HAP-1 (cell line): ENCODE data around the gene PRDX5.
"Not testable (repeated sequence)": the region's sequence is repeated elsewhere in the genome, so short reads cannot be mapped to it uniquely, and the experiment has no call there.

Source experiments
- DNase-seq, 2 experiments: peaks; one replicate each; pipeline ENCODE4 v3.0.0-alpha.2; 2016 to 2020; ENCODE audit warnings: low spot score in 2 of 2
- H3K27me3 ChIP-seq: fragments of 250-450 bp; sonication (Bioruptor Pico); 2 replicates; pipeline ENCODE4 v1.5.1; 2020; ENCODE audit warnings: low read depth, mild to moderate bottlenecking, moderate library complexity
- H3K36me3 ChIP-seq: fragments of 250-450 bp; sonication (Bioruptor Pico); replicated peaks from 2 replicates; pipeline ENCODE4 v1.5.1; 2020; ENCODE audit warnings: mild to moderate bottlenecking
- H3K4me1 ChIP-seq: fragments of 250-450 bp; sonication (Bioruptor Pico); 2 replicates; pipeline ENCODE4 v1.5.1; 2020; ENCODE audit warnings: mild to moderate bottlenecking
- H3K4me3 ChIP-seq: fragments of 250-450 bp; sonication (Bioruptor Pico); 2 replicates; pipeline ENCODE4 v1.5.1; 2020; ENCODE audit warnings: mild to moderate bottlenecking, moderate library complexity
- H3K9me3 ChIP-seq: fragments of 250-450 bp; sonication (Bioruptor Pico); 2 replicates; pipeline ENCODE4 v1.5.1; 2020; ENCODE audit warnings: mild to moderate bottlenecking, moderate library complexity
- in situ Hi-C: fragments of 300-500 bp; cut with MboI; formaldehyde crosslinking; loops from 3 replicates; pipeline ENCODE4 v1.14.3; 2020; ENCODE audit warnings: low sequenced_read_pairs, inconsistent platforms, mixed read lengths

Gene PRDX5

DNA sequence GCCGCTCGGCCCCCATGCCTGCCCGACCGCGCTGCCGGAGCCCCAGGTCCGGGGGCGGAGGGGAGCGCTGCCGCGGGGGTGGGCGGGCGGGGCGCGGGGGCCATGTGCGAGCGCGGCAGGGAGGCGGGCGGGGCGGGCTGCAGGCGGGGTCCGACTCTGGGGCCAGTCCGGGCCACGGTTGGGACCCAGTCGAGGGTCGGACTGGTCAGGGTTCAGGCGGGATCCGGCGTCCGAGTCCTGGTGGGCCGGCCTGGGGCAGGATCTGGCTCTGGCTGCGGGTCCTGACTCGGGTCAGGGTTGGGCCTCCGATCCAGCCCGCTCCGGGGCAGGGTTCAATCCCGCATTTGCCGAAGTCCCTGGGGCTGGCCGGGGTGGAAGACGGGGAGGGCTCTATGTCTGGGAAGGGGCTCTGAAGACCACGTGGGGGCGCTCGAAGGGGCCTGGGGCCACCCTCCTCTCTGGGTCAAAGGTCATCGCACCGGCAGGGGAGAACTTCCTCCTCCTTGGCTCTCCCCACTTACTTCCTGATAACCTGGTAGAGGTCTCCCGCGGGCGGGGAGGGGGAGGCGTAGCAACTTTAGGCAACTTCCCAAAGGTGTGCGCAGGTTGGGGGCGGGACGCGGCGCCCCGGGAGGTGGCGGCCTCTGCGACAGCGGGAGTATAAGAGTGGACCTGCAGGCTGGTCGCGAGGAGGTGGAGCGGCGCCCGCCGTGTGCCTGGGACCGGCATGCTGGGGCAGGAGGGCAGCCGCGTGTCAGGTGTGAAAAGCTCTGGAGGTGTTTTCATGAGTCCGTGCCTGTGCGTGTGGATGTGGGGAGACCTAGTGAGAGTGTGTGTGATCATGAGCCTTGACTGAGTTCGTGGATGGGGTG lies 12.0 kb upstream of the PRDX5 start:
- Histone ChIP-seq H3K4me1 (peaks cover 8% of the 10 kb centered on the region; the same call in 1 of the 2 replicates), H3K4me3 (peak overlapping the region; percentile 67), H3K9me3 (no peaks in the 10 kb centered on the region), H3K27me3 (no peaks in the 10 kb centered on the region), H3K36me3 (no peaks in the 10 kb centered on the region)
- in situ Hi-C loops: no loop called here
- DNase-seq: peak; percentile 61 to 85

GRCh38 chr11:64306563-64306875 lies 11.4 kb upstream of the PRDX5 start:
- peak overlapping the region; percentile 67 for H3K4me3 ChIP-seq
- H3K9me3 ChIP-seq: no peaks in the 10 kb centered on the region
- H3K36me3 ChIP-seq: no peaks in the 10 kb centered on the region
- no peaks in the 10 kb centered on the region for H3K27me3 ChIP-seq
- DNase-seq: no peak
- peaks cover 8% of the 10 kb centered on the region; the same call in 1 of the 2 replicates for H3K4me1 ChIP-seq
- in situ Hi-C loops: no loop called here

DNA sequence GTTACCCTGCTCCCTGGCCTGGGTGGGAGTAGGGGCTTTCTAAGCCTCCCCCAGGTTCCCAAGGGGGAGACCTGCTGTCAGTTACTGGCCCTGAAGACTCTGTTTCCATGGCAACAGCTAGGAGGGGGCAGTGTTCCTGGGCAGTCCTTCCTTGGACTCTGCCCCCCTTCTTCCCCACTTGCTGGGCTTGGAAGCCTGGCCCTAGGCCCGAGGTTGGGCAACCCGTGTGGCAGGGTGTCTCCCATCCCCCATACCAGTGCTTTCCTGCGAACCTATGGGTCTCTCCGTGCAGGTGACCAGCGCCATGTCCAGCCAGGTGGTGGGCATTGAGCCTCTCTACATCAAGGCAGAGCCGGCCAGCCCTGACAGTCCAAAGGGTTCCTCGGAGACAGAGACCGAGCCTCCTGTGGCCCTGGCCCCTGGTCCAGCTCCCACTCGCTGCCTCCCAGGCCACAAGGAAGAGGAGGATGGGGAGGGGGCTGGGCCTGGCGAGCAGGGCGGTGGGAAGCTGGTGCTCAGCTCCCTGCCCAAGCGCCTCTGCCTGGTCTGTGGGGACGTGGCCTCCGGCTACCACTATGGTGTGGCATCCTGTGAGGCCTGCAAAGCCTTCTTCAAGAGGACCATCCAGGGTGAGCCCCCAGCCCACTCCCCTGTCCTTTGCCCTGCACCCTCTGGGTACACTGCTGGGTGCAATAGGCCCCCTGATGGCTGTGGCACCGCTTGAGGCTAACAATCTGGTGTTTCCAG lies 10.9 kb upstream of the PRDX5 start:
- Histone ChIP-seq H3K9me3 (no peaks in the 10 kb centered on the region), H3K4me3 (peak overlapping the region; percentile 67), H3K4me1 (peaks cover 8% of the 10 kb centered on the region; the same call in 1 of the 2 replicates), H3K36me3 (no peaks in the 10 kb centered on the region), H3K27me3 (no peaks in the 10 kb centered on the region)
- in situ Hi-C loops: no loop called here
- no peak for DNase-seq

GRCh38 chr11:64307795-64308194 lies 10.1 kb upstream of the PRDX5 start:
- H3K4me3 ChIP-seq, H3K36me3 ChIP-seq, H3K27me3 ChIP-seq, DNase-seq, in situ Hi-C loops, H3K4me1 ChIP-seq, H3K9me3 ChIP-seq: not testable (repeated sequence)

DNA sequence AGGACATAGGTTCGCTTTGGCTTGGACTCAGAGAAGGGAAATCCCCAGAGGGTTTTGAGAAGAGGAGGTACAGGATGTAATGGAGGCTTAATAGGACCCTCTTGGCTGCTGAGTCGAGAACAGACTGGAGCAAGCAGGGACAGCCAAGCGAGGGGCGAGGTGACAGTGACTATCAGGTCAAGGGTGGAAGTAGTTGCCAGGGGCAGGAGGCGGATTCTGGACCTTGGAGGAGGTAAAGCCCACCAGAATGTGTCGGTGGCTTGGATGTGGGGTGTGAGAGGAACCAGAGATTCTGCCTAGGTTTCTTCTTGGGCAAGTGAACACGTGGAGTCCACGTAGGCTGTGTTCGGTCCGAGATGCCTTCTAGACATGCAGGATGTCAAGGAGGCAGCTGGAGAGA lies 5.0 kb upstream of the PRDX5 start:
- no peaks in the 10 kb centered on the region for H3K9me3 ChIP-seq
- in situ Hi-C loops: no loop called here

DNA sequence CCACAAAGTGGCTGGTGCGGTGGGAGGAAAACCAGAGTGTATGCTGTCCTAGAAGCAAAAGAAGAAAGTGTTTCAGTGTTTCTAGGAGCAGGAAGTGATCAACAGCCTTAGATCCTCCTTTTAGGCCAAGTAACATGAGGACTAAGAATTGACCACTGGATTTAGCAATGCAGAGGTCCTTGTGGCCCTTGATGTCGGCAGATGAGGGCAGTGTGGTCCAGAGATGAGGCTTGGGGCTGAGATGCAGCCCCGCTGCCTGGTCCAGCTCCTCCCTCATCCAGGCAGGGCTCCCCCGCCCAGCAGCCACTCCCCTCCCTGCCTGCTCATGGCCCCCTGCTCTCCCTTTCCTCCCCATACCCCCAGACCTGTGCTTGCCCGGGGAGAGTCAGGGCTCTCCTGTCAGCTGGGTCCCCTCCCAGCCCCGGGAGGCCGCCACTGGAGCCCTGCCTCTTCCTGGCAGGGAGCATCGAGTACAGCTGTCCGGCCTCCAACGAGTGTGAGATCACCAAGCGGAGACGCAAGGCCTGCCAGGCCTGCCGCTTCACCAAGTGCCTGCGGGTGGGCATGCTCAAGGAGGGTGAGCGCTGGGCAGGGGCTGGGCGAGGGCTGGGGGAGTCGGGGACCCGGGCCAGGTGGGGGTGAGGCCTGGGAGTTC lies 4.3 kb upstream of the PRDX5 start:
- Histone ChIP-seq H3K9me3 (no peaks in the 10 kb centered on the region), H3K36me3 (peaks cover 37% of the 10 kb centered on the region), H3K4me1 (peaks cover 5% of the 10 kb centered on the region; the same call in 1 of the 2 replicates), H3K27me3 (no peaks in the 10 kb centered on the region), H3K4me3 (no peak overlapping the region)
- in situ Hi-C loops: no loop called here
- DNase-seq: no peak

More for the DNA sequence above, 5.0 kb upstream of the PRDX5 start:
- Histone ChIP-seq H3K27me3 (no peaks in the 10 kb centered on the region), H3K4me1 (peaks cover 5% of the 10 kb centered on the region; the same call in 1 of the 2 replicates), H3K36me3 (peaks cover 37% of the 10 kb centered on the region), H3K4me3 (no peak overlapping the region)
- no peak for DNase-seq

- Histone ChIP-seq H3K36me3 (peaks cover 40% of the 10 kb centered on the region), H3K9me3 (no peaks in the 10 kb centered on the region), H3K27me3 (no peaks in the 10 kb centered on the region), H3K4me1 (peaks cover 10% of the 10 kb centered on the region), H3K4me3 (no peak overlapping the region)
- DNase-seq: no peak
- in situ Hi-C loops: no loop called here
These were observed 3.6 kb upstream of the PRDX5 start for GRCh38 chr11:64314146-64314804.

GRCh38 chr11:64314805-64315561 lies 2.9 kb upstream of the PRDX5 start:
- no peak overlapping the region for H3K4me3 ChIP-seq
- H3K27me3 ChIP-seq: no peaks in the 10 kb centered on the region
- H3K4me1 ChIP-seq: peaks cover 13% of the 10 kb centered on the region
- H3K9me3 ChIP-seq: no peaks in the 10 kb centered on the region
- H3K36me3 ChIP-seq: peaks cover 45% of the 10 kb centered on the region
- in situ Hi-C loops: no loop called here
- DNase-seq: no peak

DNA sequence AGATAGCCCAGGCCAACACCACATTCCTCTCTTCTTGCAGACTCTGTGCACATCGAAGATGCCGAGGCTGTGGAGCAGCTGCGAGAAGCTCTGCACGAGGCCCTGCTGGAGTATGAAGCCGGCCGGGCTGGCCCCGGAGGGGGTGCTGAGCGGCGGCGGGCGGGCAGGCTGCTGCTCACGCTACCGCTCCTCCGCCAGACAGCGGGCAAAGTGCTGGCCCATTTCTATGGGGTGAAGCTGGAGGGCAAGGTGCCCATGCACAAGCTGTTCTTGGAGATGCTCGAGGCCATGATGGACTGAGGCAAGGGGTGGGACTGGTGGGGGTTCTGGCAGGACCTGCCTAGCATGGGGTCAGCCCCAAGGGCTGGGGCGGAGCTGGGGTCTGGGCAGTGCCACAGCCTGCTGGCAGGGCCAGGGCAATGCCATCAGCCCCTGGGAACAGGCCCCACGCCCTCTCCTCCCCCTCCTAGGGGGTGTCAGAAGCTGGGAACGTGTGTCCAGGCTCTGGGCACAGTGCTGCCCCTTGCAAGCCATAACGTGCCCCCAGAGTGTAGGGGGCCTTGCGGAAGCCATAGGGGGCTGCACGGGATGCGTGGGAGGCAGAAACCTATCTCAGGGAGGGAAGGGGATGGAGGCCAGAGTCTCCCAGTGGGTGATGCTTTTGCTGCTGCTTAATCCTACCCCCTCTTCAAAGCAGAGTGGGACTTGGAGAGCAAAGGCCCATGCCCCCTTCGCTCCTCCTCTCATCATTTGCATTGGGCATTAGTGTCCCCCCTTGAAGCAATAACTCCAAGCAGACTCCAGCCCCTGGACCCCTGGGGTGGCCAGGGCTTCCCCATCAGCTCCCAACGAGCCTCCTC lies 2.0 kb upstream of the PRDX5 start:
- peak overlapping the region; percentile 91 for H3K4me3 ChIP-seq
- H3K27me3 ChIP-seq, DNase-seq, in situ Hi-C loops, H3K9me3 ChIP-seq: not testable (repeated sequence)
- H3K4me1 ChIP-seq: peaks cover 13% of the 10 kb centered on the region
- H3K36me3 ChIP-seq: peaks cover 49% of the 10 kb centered on the region

DNA sequence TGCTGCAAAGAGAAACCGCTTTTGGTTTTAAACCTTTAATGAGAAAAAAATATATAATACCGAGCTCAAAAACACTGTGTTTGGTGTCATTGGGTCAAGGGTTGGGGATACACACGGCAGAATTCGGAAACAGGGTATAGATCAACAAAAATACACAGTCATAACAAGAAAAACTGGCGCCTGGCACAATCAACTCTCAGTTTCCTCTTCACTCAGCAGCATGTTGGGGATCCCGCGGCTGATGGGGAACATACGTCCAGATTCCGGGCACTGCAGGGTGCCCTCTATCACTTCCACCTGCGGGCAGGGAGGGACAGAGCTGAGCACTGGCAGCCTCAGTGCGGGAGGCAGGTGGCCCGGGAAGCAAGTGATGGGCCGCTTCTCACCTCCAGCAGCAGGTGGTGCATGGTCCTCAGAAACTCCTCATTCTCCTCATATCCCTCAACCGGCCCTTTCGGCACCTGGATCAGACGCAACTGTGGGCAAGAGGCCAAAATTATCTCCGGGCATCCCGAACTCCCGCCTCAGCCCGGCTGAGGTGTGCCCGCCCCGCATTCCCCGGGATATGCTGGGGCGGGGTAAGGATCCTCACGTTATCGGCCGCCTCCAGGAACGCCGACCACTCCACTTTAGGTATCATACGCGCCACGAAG lies 1.1 kb upstream of the PRDX5 start:
- no peaks in the 10 kb centered on the region for H3K27me3 ChIP-seq
- H3K4me3 ChIP-seq: peak overlapping the region; percentile 91
- H3K4me1 ChIP-seq: peaks cover 13% of the 10 kb centered on the region
- DNase-seq: peak; percentile 23 to 50
- H3K9me3 ChIP-seq: no peaks in the 10 kb centered on the region
- H3K36me3 ChIP-seq: peaks cover 53% of the 10 kb centered on the region
- in situ Hi-C loops: no loop called here

- Histone ChIP-seq H3K27me3 (no peaks in the 10 kb centered on the region), H3K9me3 (no peaks in the 10 kb centered on the region), H3K36me3 (peaks cover 56% of the 10 kb centered on the region), H3K4me1 (peaks cover 13% of the 10 kb centered on the region), H3K4me3 (peak within 1 kb of the TSS; percentile 91)
- in situ Hi-C loops: no loop called here
- DNase-seq: peak; percentile 98
These were observed 478 bp upstream of the PRDX5 start, which contains the start of gene TRMT112 for GRCh38 chr11:64317325-64317960. Gene TRMT112 (minus strand): TSS chr11:64317559. CDS start chr11:64317526, 33 bp downstream.
